GM12878 (cell line): ENCODE data around the gene BHLHE23. TPM values are rescaled to one million over a fixed set of nuclear protein-coding genes. Genes with fewer than 3 reads are reported as not detected.

Experiments used
- BRCA1 ChIP-seq: IDR thresholded peaks from 2 replicates; pipeline ENCODE4 v1.6.1; 2011; ENCODE audit warnings: low read depth, low read length, improper control_type of control experiment
- CBFB ChIP-seq: IDR thresholded peaks from 2 replicates; pipeline ENCODE4 v1.6.1; 2016; ENCODE audit warnings: antibody characterized with exemption, low read depth
- E2F4 ChIP-seq: IDR thresholded peaks from 2 replicates; pipeline ENCODE4 v1.6.1; 2012; ENCODE audit warnings: low read depth, low read length, improper control_type of control experiment
- EGR1 ChIP-seq, 2 experiments: IDR thresholded peaks; 1 replicate in 1 of 2; 2 replicates in 1 of 2; pipeline ENCODE4 v1.6.1; 2011 to 2012; ENCODE audit warnings: low read depth in 2 of 2, low read length in 2 of 2, borderline replicate concordance in 1 of 2, mild to moderate bottlenecking in 1 of 2, moderate library complexity in 1 of 2
- ELK1 ChIP-seq: IDR thresholded peaks from 2 replicates; pipeline ENCODE4 v1.6.1; 2012; ENCODE audit warnings: low read depth, low read length, improper control_type of control experiment
- GABPA ChIP-seq: IDR thresholded peaks from 2 replicates; pipeline ENCODE4 v1.6.1; 2014; ENCODE audit warnings: antibody characterized with exemption, low read depth, mild to moderate bottlenecking, inconsistent platforms
- HDAC2 ChIP-seq: fragments of 200-600 bp; sonication (generic); IDR thresholded peaks from 2 replicates; pipeline ENCODE4 v1.6.1; 2017
- HDGF ChIP-seq: fragments of 450-650 bp; IDR thresholded peaks from 2 replicates; pipeline ENCODE4 v1.6.1; 2016; ENCODE audit warnings: antibody characterized with exemption
- KAT2A ChIP-seq: conservative IDR thresholded peaks from 2 replicates; pipeline ENCODE4 v1.6.1; 2011; ENCODE audit warnings: low read depth, low read length; ENCODE audit not compliant: control insufficient read depth
- LARP7 ChIP-seq: fragments of 450-650 bp; IDR thresholded peaks from 2 replicates; pipeline ENCODE4 v1.6.1; 2017; ENCODE audit warnings: mild to moderate bottlenecking
- MAX ChIP-seq: IDR thresholded peaks from 2 replicates; pipeline ENCODE4 v1.6.1; 2012; ENCODE audit warnings: low read depth, low read length, improper control_type of control experiment
- MXI1 ChIP-seq: fragments of 150-350 bp; IDR thresholded peaks from 2 replicates; pipeline ENCODE4 v1.6.1; 2011; ENCODE audit warnings: low read depth, mild to moderate bottlenecking, inconsistent platforms, low read length, improper control_type of control experiment
- NR2F1 ChIP-seq: fragments of 450-650 bp; conservative IDR thresholded peaks from 2 replicates; pipeline ENCODE4 v1.6.1; 2017; ENCODE audit warnings: mild to moderate bottlenecking
- NRF1 ChIP-seq: conservative IDR thresholded peaks from 2 replicates; pipeline ENCODE4 v1.6.1; 2011; ENCODE audit warnings: mild to moderate bottlenecking, low read depth, low read length, improper control_type of control experiment
- PAX5 ChIP-seq: IDR thresholded peaks from 2 replicates; pipeline ENCODE4 v1.6.1; 2011; ENCODE audit warnings: low read depth, low read length, borderline replicate concordance
- PKNOX1 ChIP-seq: fragments of 450-650 bp; IDR thresholded peaks from 2 replicates; pipeline ENCODE4 v1.6.1; 2016; ENCODE audit warnings: mild to moderate bottlenecking
- RELA ChIP-seq: fragments of 450-650 bp; IDR thresholded peaks from 2 replicates; pipeline ENCODE4 v1.8.0; 2014; ENCODE audit warnings: borderline replicate concordance; ENCODE audit not compliant: partially characterized antibody
- SIN3A ChIP-seq: IDR thresholded peaks from 2 replicates; pipeline ENCODE4 v1.6.1; 2012; ENCODE audit warnings: low read depth, low read length, improper control_type of control experiment
- SMC3 ChIP-seq: IDR thresholded peaks from 2 replicates; pipeline ENCODE4 v1.6.1; 2011; ENCODE audit warnings: low read length, improper control_type of control experiment, borderline replicate concordance
- SPI1 ChIP-seq: IDR thresholded peaks from 2 replicates; pipeline ENCODE4 v1.6.1; 2011; ENCODE audit warnings: low read depth, mild to moderate bottlenecking, low read length, moderate library complexity, borderline replicate concordance; ENCODE audit not compliant: insufficient read depth
- SRF ChIP-seq, 2 experiments: IDR thresholded peaks; 2 replicates each; pipeline ENCODE4 v1.6.1; 2011; ENCODE audit warnings: low read depth in 2 of 2, low read length in 2 of 2, mild to moderate bottlenecking in 1 of 2, moderate library complexity in 1 of 2
- ZNF217 ChIP-seq: fragments of 450-650 bp; IDR thresholded peaks from 2 replicates; pipeline ENCODE4 v1.6.1; 2017; ENCODE audit warnings: antibody characterized with exemption, mild to moderate bottlenecking
- ZNF687 ChIP-seq: fragments of 450-650 bp; IDR thresholded peaks from 2 replicates; pipeline ENCODE4 v1.6.1; 2017; ENCODE audit warnings: mild to moderate bottlenecking, moderate library complexity
- polyA plus RNA-seq, 11 experiments: library from polyadenylated mRNA; depleted of rRNA in 4 of 11; unstranded in 6 of 11; stranded (reverse) in 5 of 11; fragments of >200 nt; fragmentation: Nextera tagmentation in 4 of 11; fragmentation: Illumina TruSeq in 1 of 11; extraction: Ambion mirVana in 4 of 11; extraction: Trizol in 1 of 11; gene quantifications; 1 replicate in 1 of 11; 2 replicates in 10 of 11; pipeline versions ENCODE4 v1.2.1 to v1.2.3, GENCODE V29; 2011 to 2016; ENCODE audit warnings: inconsistent platforms in 2 of 11, missing spikeins in 2 of 11, low read depth in 1 of 11
- total RNA-seq, 4 experiments: library from RNA; depleted of rRNA in 3 of 4; stranded (reverse); fragments of >200 nt in 3 of 4; fragmentation: Illumina TruSeq in 1 of 4; extraction: Trizol in 1 of 4; gene quantifications; 2 replicates each; pipeline versions ENCODE4 v1.2.1 to v1.2.3, GENCODE V29; 2013 to 2021

The BHLHE23 gene
- total and polyA plus RNA-seq, 10 of the 15 experiments (the other 5 are each of a cell fraction or from before 2014, with no cell fraction given), result 0.28 to 0.33 TPM; not detected in 8

GRCh38 chr20:63009045-63009961 lies 2.5 kb upstream of the BHLHE23 start (continued):
- TF ChIP-seq E2F4 (no peak), KAT2A (no peak), EGR1 (IDR thresholded peaks at IDR 0.05; ENCODE audit: borderline replicate concordance in 1 of 2, low read depth in 2 of 2, low read length in 2 of 2) (peak in 1 of 2 experiments; percentile 50; a peak in 2 of 3 replicates), NRF1 (peak; percentile 54), BRCA1 (no peak), ZNF687 (peak; percentile 31; the same call in 1 of the 2 replicates), HDAC2 (no peak), CBFB (peak; percentile 52; the same call in 1 of the 2 replicates), HDGF (peak; percentile 75), MXI1 (peak; percentile 50; the same call in 1 of the 2 replicates), PAX5 (peak; percentile 71), NR2F1 (peak; percentile 84), LARP7 (peak; percentile 72), RELA (no peak), SMC3 (peak; percentile 99), SRF (IDR thresholded peaks at IDR 0.05; ENCODE audit: low read depth in 2 of 2, low read length in 2 of 2) (no peak), GABPA (no peak), ELK1 (0 out of 2 replicates have a peak, but pooled peaks have one; percentile 51), MAX (peak; percentile 58; the same call in 1 of the 2 replicates), ZNF217 (no peak), PKNOX1 (no peak), SIN3A (peak; percentile 76; the same call in 1 of the 2 replicates), SPI1 (no peak)
